Urothelium cell line (cell line): ENCODE measurements around the gene ANKH.
A peak's percentile ranks its signal among the peaks of the same experiment; 100 is the strongest.
"Not testable (repeated sequence)": the region's sequence is repeated elsewhere in the genome, so short reads cannot be mapped to it uniquely, and the experiment has no call there.

ENCODE experiments used
- DNase-seq: peaks from one replicate; pipeline ENCODE4 v3.0.0; 2011; ENCODE audit warnings: low spot score, mixed read lengths
- FAIRE-seq: peaks from 2 replicates; lab custom pipeline; 2011; peaks lifted over from hg19 to GRCh38; lab: Jason Lieb, UNC

Gene ANKH

GRCh38 chr5:14871214-14872069 lies at the start of gene ANKH:
Gene ANKH (minus strand): TSS chr5:14871778. CDS start chr5:14871447, 331 bp downstream.
- DNase-seq (peak; percentile 96), FAIRE-seq (no peak)

GRCh38 chr5:14920121-14920520 lies 48.5 kb upstream of the ANKH start:
- FAIRE-seq: no peak
- no peak for DNase-seq

- FAIRE-seq, DNase-seq: not testable (repeated sequence)
Measured at GRCh38 chr5:14919106-14919505, 47.5 kb upstream of the ANKH start.

- DNase-seq: no peak
- FAIRE-seq: no peak
Measured at GRCh38 chr5:14917719-14918118, 46.1 kb upstream of the ANKH start.

- FAIRE-seq: no peak
- DNase-seq: no peak
Measured at GRCh38 chr5:14915291-14915952, 43.8 kb upstream of the ANKH start.

- DNase-seq: peak; percentile 44
- FAIRE-seq: no peak
Measured at GRCh38 chr5:14914623-14915260, 43.2 kb upstream of the ANKH start.

GRCh38 chr5:14914193-14914592 lies 42.6 kb upstream of the ANKH start:
- DNase-seq (no peak), FAIRE-seq (no peak)

- FAIRE-seq (no peak), DNase-seq (no peak)
Measured at GRCh38 chr5:14913096-14913495, 41.5 kb upstream of the ANKH start.

- DNase-seq (no peak), FAIRE-seq (no peak)
Measured at GRCh38 chr5:14912206-14912605, 40.6 kb upstream of the ANKH start.

- FAIRE-seq (no peak), DNase-seq (no peak)
Measured at GRCh38 chr5:14909369-14909768, 37.8 kb upstream of the ANKH start.

GRCh38 chr5:14908172-14908571 lies 36.6 kb upstream of the ANKH start:
- no peak for DNase-seq
- FAIRE-seq: no peak

- DNase-seq (no peak), FAIRE-seq (no peak)
Measured at GRCh38 chr5:14906628-14907027, 35.0 kb upstream of the ANKH start.

- FAIRE-seq (no peak), DNase-seq (no peak)
Measured at GRCh38 chr5:14902826-14903560, 31.4 kb upstream of the ANKH start.

GRCh38 chr5:14901462-14902051 lies 30.0 kb upstream of the ANKH start:
- DNase-seq (no peak), FAIRE-seq (no peak)

GRCh38 chr5:14900693-14901461 lies 29.3 kb upstream of the ANKH start:
- DNase-seq: no peak
- no peak for FAIRE-seq

GRCh38 chr5:14896131-14896530 lies 24.6 kb upstream of the ANKH start:
- FAIRE-seq (no peak), DNase-seq (no peak)

- DNase-seq: no peak
- FAIRE-seq: no peak
Measured at GRCh38 chr5:14895301-14895700, 23.7 kb upstream of the ANKH start.

GRCh38 chr5:14894748-14895147 lies 23.2 kb upstream of the ANKH start:
- DNase-seq (no peak), FAIRE-seq (no peak)

- DNase-seq: no peak
- no peak for FAIRE-seq
Measured at GRCh38 chr5:14893381-14893780, 21.8 kb upstream of the ANKH start.

- no peak for FAIRE-seq
- DNase-seq: no peak
Measured at GRCh38 chr5:14890846-14891245, 19.3 kb upstream of the ANKH start.
